ENCODE measurements around the gene FAM174B.
"Not testable (repeated sequence)": the region's sequence is repeated elsewhere in the genome, so short reads cannot be mapped to it uniquely, and the experiment has no call there.

The FAM174B gene

GRCh38 chr15:92617549-92618520 is 37.7 kb downstream of the FAM174B start:
- DNase-seq (ENCODE audit: low read depth), result no peak

- no peak for DNase-seq (ENCODE audit: low read depth)
These were observed 38.7 kb downstream of the FAM174B start for GRCh38 chr15:92616621-92617548.

GRCh38 chr15:92614791-92615785 is 40.5 kb downstream of the FAM174B start:
- DNase-seq (ENCODE audit: low read depth), result no peak

GRCh38 chr15:92614301-92614700 is 41.3 kb downstream of the FAM174B start:
- no peak for DNase-seq (ENCODE audit: low read depth)

GRCh38 chr15:92613841-92614240 is 41.7 kb downstream of the FAM174B start:
- no peak for DNase-seq (ENCODE audit: low read depth)

GRCh38 chr15:92612891-92613290 is 42.7 kb downstream of the FAM174B start:
- no peak for DNase-seq (ENCODE audit: low read depth)

- no peak for DNase-seq (ENCODE audit: low read depth)
These were observed 43.4 kb downstream of the FAM174B start for GRCh38 chr15:92611995-92612745.

- no peak for DNase-seq (ENCODE audit: low read depth)
These were observed 44.4 kb downstream of the FAM174B start for GRCh38 chr15:92611150-92611549.

- no peak for DNase-seq (ENCODE audit: low read depth)
These were observed 45.5 kb downstream of the FAM174B start for GRCh38 chr15:92610101-92610520.

- DNase-seq (ENCODE audit: low read depth), result no peak
These were observed 46.5 kb downstream of the FAM174B start for GRCh38 chr15:92608866-92609700.

- not testable (repeated sequence) for DNase-seq (ENCODE audit: low read depth)
These were observed 48.8 kb downstream of the FAM174B start for GRCh38 chr15:92606836-92607150.

- no peak for DNase-seq (ENCODE audit: low read depth)
These were observed 49.3 kb downstream of the FAM174B start for GRCh38 chr15:92606126-92606835.

GRCh38 chr15:92605225-92605944 is 50.2 kb downstream of the FAM174B start:
- no peak for DNase-seq (ENCODE audit: low read depth)

- no peak for DNase-seq (ENCODE audit: low read depth)
These were observed 51.7 kb downstream of the FAM174B start for GRCh38 chr15:92603743-92604470.

GRCh38 chr15:92603278-92603677 is 52.3 kb downstream of the FAM174B start:
- DNase-seq (ENCODE audit: low read depth), result no peak

GRCh38 chr15:92602267-92602593 is 53.3 kb downstream of the FAM174B start:
- DNase-seq (ENCODE audit: low read depth), result no peak

- no peak for DNase-seq (ENCODE audit: low read depth)
These were observed 53.8 kb downstream of the FAM174B start for GRCh38 chr15:92601592-92602266.

All from stimulated activated CD8-positive, alpha-beta memory T cell treated with anti-CD3 and anti-CD28 coated beads, Interleukin-7, amount 100 ng/mL, for 24 hours (primary cell).